Central memory CD8-positive, alpha-beta T cell (primary cell): ENCODE measurements around the gene AGFG1.

Experiments
- ATAC-seq: fragments of 150-1000 bp; cut with Tn5 transposase; replicated peaks from 2 replicates; pipeline ENCODE4 v1.10.0; 2022; ENCODE audit warnings: mild to moderate bottlenecking, moderate FRiP score, moderate number of reproducible peaks; ENCODE audit not compliant: poor library complexity, severe bottlenecking; ENCODE audit errors: extremely low read depth
- DNase-seq, 2 donors: peaks; one replicate each; pipeline ENCODE4 v3.0.0; 2021; ENCODE audit warnings: low spot score in 2 of 2
- H3K27ac Mint-ChIP-seq: one replicate; pipeline ENCODE4 v1.8.0; 2022; ENCODE audit warnings: low read depth, mild to moderate bottlenecking, moderate library complexity, mixed read lengths
- H3K27me3 Mint-ChIP-seq: one replicate; pipeline ENCODE4 v1.8.0; 2022; ENCODE audit warnings: mixed read lengths
- H3K36me3 Mint-ChIP-seq: one replicate; pipeline ENCODE4 v1.8.0; 2022; ENCODE audit warnings: mild to moderate bottlenecking, moderate library complexity, mixed read lengths; ENCODE audit not compliant: insufficient read depth
- H3K4me1 Mint-ChIP-seq: one replicate; pipeline ENCODE4 v1.8.0; 2022; ENCODE audit warnings: mixed read lengths
- H3K4me3 Mint-ChIP-seq: one replicate; pipeline ENCODE4 v1.8.0; 2022; ENCODE audit warnings: mild to moderate bottlenecking, moderate library complexity, mixed read lengths
- H3K9me3 Mint-ChIP-seq: one replicate; pipeline ENCODE4 v1.8.0; 2022; ENCODE audit warnings: mixed read lengths

AGFG1 gene

DNA sequence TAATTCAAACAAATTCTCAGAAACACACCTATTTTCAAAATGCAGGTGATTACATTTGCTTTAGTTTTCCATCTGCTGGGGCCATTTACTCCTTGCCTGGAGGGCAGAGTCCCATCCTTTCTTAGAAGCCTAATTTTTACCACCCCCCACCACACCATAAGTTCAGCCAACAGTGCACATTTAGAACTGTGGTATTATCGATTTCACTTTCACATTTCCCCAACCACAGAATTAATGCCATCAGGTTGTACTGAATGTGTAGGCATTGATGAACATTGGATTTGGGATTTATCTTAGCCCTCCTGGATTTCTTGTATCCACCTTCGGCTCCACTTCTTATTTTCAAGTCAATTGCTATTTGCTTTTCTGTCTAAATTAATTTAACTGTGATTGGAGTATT, 138.2 kb downstream of the AGFG1 start:
- no peaks in the 10 kb centered on the region for H3K9me3 Mint-ChIP-seq
- H3K4me1 Mint-ChIP-seq, result peaks cover 19% of the 10 kb centered on the region
- H3K27me3 Mint-ChIP-seq, result peaks cover 47% of the 10 kb centered on the region
- DNase-seq (no peak), ATAC-seq (no peak)
- no peak overlapping the region for H3K27ac Mint-ChIP-seq
- H3K36me3 Mint-ChIP-seq, result peaks cover 2% of the 10 kb centered on the region
- H3K4me3 Mint-ChIP-seq, result no peak overlapping the region
